ENCODE measurements around the gene DNAJB6. TPM values are rescaled to one million over a fixed set of nuclear protein-coding genes. Genes with fewer than 3 reads are reported as not detected.

Gene DNAJB6
- polyA plus RNA-seq, 1 donor = 142 TPM

GRCh38 chr7:157397036-157397720, 60.4 kb downstream of the DNAJB6 start:
- no peak for DNase-seq

DNA sequence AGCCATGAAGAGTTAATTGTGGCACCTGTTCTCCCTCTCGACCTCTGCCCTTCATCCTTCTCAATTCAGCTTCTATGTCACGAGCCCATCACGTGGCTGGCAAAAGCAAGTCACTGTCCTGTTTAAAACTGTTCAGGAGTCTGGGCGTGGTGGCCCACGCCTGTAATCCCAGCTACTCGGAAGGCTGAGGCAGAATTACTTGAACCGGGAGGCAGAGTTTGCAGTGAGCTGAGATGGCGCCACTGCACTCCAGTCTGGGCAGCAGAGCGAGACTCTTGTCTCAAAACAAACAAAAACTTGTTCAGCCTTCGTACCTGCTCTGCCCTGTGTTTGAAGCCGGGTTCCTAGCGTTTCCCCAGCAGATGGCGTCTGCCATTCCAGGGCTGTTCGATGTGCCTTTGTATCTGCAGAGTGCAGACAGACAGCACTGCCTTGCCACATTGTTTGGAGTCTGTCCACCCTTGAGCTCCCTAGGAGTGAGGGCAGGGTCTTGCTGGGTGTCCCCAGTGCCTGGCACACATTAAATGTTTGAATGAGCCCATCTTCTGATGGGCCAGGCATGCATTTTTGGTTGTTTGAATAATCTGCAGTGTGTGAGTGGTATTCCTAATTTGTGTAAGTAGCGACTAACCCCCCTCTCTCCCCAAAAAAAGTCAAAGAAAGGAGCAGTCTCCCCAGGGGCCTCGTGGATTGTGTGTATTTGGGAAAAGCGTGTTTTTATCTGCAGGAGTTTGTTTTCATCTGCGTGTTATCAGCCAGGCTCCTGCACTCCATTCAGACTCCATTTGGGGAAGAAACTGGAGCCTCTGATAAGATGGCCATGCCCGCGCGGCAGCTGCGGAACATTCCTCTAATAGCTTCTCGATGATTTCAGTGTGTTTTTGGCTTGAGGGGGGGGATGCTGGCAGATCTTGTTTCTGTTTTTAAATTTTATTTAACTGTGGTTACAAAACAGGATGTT, 61.2 kb downstream of the DNAJB6 start:
- no peak for DNase-seq

GRCh38 chr7:157399086-157399687, 62.4 kb downstream of the DNAJB6 start:
- no peak for DNase-seq

- no peak for DNase-seq
Observed at GRCh38 chr7:157400171-157400860, 63.5 kb downstream of the DNAJB6 start.

GRCh38 chr7:157401567-157402387, 65.0 kb downstream of the DNAJB6 start:
- no peak for DNase-seq

GRCh38 chr7:157402388-157402703, 65.5 kb downstream of the DNAJB6 start:
- no peak for DNase-seq

GRCh38 chr7:157402911-157403534, 66.2 kb downstream of the DNAJB6 start:
- DNase-seq = no peak

- no peak for DNase-seq
Observed at GRCh38 chr7:157403646-157404401, 67.0 kb downstream of the DNAJB6 start.

DNA sequence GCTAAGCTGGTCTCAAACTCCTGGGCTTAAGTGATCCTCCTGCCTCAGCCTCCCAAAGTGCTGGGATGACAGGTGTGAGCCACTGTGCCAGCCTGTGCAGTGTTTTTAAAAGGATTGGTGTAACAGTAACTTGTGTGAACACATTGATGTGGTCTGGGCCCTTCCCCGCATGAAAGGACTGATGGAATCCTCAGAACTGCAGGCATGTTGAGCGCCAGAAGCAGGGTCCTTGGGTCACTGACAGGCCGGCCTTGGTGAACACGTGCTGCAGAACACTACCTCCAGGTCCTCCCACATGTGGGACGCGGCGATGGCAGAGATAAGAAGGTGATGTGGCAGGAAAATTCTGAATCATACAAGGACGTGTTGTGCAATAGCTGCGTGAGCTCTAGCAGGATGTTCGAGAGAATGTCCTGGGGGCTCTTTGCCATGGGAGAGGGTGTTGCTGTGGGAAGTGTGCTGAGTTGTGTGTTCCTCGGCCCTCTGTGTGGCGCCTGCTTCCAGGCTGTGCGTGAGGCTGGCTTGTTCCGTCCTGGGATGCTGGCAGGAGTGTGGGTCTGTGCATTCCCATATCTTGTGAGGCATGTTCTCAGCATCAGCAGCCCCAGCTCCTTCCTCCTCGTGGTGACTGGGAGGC, 68.2 kb downstream of the DNAJB6 start:
- no peak for DNase-seq

GRCh38 chr7:157405501-157405900, 68.7 kb downstream of the DNAJB6 start:
- DNase-seq = no peak

- no peak for DNase-seq
Observed at GRCh38 chr7:157405914-157406810, 69.4 kb downstream of the DNAJB6 start.

- no peak for DNase-seq
Observed at GRCh38 chr7:157406971-157407370, 70.2 kb downstream of the DNAJB6 start.

DNA sequence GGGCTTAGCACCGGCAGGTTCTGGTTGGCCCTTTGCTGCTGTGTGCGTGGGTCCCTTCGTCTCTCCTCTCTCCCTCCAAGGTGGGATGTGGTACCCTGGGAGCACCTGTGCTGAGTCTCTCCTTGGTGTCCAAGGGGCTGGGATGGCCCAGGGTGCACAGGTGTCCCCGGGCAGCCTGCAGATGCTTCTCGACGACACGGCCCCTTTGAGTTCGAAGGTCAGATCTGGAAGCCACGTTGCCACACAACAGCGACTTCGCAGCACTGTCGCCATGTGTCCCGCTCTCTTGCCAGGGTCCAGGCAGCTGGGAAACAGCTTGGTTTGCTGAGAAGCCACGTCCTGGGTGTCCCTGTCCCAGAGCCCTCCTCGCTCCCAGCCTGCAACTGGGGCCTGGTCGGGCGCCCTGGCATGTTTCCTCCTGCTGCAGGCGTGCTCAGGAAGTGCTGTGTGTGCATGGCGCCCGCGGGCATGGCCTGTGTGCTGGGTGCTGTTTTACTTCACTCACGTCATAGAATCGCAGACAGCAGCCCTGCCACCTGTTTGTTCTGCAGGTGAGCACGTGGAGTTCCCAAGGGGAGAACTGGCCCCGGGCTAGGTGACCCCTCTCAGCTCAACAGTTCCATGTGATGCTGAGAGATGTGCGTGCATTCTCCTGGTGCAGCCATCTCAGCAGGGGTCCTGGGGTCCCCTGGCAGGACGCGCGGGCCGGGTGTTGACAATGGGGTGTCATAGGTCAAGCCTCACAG, 70.9 kb downstream of the DNAJB6 start:
- DNase-seq = no peak

- no peak for DNase-seq
Observed at GRCh38 chr7:157408258-157409101, 71.7 kb downstream of the DNAJB6 start.

GRCh38 chr7:157409149-157409752, 72.4 kb downstream of the DNAJB6 start:
- DNase-seq = no peak

GRCh38 chr7:157409753-157410727, 73.2 kb downstream of the DNAJB6 start:
- no peak for DNase-seq
